ENCODE results near the gene HERC6.
"Not testable (repeated sequence)": the region's sequence is repeated elsewhere in the genome, so short reads cannot be mapped to it uniquely, and the experiment has no call there.

HERC6 gene

DNA sequence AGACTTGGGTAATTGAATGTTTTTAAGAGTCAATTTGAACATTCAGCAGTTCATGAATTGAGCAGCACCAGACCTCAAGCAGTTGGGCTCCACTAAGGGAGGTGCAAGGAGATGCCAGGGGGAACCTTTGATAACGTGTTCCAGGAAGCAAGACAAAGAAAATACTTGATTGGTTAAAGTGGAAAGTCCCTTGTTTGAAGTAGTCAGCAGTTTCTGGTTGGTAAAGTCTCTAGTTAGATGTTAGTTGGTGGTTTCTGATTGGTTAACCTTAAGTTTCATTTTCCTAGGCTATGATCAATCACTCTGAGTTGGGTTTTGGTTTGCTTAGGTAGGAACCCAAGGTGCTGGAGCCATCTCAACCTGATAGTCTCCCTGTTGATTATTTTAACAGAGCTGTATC lies 4.0 kb downstream of the HERC6 start:
- peak in 1 of 2 donors; percentile 28 for DNase-seq (ENCODE audit: extremely low read depth in 1 of 2, low read depth in 1 of 2)

DNA sequence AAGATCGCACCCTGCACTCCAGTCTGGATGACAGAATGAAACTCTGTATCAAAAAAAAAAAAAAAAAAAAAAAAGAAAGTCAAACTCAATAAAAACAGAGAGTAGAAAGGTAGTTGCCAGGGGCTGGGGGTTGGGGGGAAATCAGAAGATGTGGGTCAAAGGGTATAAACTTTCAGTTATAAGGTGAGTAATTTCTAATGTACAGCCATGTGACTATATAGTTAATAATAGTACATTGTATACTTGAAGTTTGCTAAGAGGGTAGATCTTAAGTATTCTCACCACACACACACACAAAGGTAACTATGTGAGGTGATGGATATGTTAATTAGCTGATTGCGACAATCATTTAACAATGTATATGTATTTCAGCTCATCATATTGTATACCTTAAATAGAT lies 11.5 kb downstream of the HERC6 start:
- DNase-seq (ENCODE audit: extremely low read depth in 1 of 2, low read depth in 1 of 2) = no peak

DNA sequence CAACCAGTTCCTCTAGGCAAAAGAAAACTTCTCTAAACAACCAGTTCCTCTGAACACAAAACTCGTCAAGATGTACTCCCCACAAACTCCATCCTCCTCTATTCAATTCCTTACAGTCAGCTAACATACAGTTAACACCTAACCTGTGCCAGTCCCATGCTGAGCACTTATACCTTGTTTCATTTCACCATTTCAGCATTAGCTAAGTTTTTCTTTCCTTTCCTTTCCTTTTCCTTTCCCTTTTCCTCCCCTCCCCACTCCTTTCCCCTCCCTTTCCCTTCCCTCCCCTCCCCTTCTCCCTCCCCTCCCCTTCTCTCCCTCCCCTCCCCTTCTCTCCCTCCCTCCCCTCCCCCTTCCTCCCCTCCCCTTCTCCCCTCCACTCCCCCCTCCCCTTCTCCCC lies 13.1 kb downstream of the HERC6 start:
- DNase-seq (ENCODE audit: extremely low read depth in 1 of 2, low read depth in 1 of 2) = no peak

DNA sequence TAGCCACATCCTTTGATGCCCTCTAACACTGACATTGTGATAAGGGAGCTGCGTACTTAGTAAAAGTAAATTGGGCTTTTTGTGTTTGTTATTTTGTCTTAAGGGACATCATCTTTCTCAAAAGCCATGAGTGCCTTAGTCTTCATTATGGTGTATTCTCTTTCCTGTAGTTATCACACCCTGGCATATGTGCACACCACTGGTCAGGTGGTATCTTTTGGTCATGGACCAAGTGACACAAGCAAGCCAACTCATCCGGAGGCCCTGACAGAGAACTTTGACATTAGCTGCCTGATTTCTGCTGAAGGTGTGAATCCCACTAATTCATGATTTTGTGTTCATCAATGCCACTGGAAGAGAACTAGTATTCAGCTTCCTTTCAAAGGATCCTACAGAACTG lies 18.0 kb downstream of the HERC6 start:
- no peak for DNase-seq (ENCODE audit: extremely low read depth in 1 of 2, low read depth in 1 of 2)

DNA sequence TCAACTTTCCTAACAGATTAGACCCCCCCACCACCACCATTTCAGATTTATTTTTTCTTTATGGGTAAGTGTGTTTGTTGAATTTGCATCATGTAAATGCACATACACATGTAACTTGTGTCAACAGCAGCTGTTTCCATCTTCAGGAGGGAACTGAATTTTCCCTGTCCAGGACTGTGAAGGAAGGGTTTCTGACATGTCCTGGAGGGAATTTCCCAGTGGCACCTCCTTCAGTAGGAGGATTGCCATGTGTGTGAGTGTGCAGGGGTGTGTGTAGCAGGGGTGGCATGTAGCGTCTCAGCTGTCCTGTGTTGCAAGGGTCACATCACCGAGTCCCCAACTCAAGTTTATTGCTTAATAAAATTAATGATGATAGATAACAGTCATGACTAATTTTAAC lies 19.7 kb downstream of the HERC6 start:
- no peak for DNase-seq (ENCODE audit: extremely low read depth in 1 of 2, low read depth in 1 of 2)

DNA sequence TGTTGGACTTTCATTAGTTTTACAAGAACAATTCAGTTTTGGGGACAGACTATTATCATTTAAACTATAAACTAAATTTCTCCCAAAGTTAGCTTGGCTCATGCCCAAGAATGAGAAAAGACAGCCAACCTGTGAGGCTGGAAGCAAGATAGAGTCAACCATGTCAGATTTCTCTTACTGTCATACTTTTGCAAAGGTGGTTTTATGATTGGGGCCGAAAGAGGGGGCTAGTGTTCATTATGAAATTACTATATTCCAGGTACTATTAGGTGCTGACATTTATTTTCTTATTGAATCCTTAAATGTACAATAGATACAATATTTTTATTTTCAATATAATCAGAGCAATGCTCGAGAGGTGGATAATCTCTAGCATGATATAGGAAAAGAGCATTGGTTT lies 30.6 kb downstream of the HERC6 start:
- no peak for DNase-seq (ENCODE audit: extremely low read depth in 1 of 2, low read depth in 1 of 2)

DNA sequence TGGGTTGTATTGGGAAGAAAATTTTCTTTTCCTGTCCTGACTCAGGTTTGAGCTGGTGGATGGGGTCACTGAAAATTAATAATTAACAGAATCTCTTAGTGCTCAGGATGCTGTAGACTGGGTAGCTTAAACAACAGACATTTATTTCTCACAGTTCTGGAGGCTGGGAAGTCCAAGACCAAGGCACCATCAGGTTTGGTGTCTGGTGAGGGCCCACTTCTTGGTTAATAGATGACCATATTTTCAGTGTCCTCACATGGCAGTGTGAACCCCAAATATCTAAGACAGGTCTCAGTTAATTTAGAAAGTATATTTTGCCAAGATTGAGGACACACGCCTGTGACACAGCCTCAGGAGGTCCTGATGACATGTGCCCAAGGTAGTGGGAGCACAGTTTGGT lies 31.1 kb downstream of the HERC6 start:
- no peak for DNase-seq (ENCODE audit: extremely low read depth in 1 of 2, low read depth in 1 of 2)

DNA sequence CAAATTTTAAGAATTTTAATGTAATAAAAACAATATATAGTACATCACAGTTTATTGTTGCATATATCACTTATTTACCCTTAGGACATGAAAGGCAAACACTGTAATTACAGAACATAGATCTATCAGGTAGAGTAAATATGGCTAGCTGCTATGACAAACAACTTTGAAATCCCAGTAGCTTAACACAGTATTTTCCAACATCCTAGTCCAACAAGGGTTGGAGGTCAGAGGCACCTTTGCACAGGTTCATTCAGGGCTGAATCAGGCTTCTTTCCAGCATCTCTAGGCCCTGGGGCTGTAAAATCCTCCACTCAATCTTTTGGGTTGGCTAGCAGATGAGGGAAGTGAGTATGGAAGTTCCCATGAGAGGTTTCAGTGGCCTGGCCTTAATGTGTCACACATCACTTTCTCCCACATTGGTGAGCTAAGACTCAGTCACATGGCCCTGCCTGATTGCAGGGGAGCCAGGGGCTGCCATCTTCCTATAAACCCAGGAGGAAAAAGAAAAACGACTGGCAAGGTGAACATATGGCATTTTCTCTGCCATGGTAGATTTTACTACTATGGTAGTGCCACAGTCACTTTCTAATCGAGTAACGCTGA lies 32.9 kb downstream of the HERC6 start:
- DNase-seq (ENCODE audit: extremely low read depth in 1 of 2, low read depth in 1 of 2) = no peak

DNA sequence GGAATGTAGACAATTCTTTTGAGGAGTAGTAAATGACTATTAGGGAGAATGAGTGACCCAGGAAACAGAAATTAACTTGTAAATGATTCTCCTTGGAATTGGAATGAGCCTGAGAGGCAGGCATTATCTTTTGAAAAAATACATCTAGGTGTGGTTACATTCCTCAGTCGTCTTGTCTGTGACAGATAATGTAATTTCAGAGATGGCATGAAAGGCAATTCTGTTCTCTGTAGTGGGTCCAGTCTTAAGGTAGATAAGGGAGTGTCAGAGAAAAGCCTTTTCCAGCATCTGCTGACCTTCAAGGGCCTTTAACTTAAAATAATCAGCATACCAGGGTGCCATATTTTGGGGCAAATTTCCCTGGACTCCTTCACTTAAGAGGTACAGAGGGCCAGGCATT lies 35.1 kb downstream of the HERC6 start:
- no peak for DNase-seq (ENCODE audit: extremely low read depth in 1 of 2, low read depth in 1 of 2)

DNA sequence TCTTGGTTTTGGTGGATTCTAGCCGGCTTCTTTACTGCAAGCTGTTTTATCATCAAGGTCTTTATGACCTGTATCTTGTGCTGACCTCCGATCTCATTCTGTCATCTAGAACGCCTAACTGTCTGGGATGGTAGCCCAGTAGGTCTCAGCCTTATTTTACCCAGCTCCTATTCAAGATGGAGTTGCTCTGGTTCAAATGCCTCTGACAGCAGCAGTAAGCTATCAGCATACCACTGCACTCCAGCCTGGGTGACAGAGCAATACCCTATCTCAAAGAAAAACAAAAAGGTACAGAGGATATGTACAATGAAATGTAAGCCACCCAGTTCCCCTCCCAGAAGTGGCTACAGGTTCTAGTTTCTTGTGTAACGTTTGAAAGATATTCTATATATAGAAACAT lies 36.1 kb downstream of the HERC6 start:
- DNase-seq (ENCODE audit: extremely low read depth in 1 of 2, low read depth in 1 of 2) = no peak

DNA sequence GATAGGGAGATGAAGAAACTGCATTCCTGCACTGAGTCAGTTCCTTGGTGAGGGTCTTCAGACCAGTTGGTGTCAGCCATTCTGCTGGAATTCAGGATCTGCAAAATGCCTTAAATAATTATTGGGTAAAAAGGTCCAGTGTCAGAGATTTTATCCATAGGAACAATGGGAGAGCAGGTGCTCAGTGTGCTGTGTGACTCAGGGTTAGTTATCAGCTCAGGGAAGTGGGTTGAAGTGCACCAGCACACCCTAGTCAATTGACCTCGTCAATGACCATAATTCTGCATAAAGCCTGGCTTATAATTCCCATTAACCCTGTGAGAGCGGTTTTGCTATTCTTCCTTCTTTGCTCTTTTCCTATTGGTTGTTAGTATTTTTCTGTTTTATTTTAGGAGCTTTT lies 37.3 kb downstream of the HERC6 start:
- DNase-seq (ENCODE audit: extremely low read depth in 1 of 2, low read depth in 1 of 2) = no peak

DNA sequence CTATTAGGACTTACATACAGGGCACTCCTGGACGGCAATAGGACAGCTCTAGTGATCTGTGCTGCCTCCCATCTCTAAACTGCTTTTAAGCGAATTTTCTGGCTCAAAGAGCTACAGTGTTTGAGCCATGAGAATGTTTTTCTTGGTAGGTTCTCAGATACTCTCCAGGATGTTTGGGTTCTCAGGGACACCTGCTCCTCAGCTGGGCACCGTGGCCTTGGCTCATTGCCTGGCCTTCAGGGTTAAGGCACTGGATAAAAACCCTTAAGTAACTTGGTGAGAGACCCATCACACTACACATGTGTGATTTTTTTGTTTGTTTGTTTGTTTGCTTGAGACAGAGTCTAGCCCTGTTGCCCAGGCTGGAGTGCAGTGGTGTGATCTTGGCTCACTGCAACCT lies 39.8 kb downstream of the HERC6 start:
- no peak for DNase-seq (ENCODE audit: extremely low read depth in 1 of 2, low read depth in 1 of 2)

DNA sequence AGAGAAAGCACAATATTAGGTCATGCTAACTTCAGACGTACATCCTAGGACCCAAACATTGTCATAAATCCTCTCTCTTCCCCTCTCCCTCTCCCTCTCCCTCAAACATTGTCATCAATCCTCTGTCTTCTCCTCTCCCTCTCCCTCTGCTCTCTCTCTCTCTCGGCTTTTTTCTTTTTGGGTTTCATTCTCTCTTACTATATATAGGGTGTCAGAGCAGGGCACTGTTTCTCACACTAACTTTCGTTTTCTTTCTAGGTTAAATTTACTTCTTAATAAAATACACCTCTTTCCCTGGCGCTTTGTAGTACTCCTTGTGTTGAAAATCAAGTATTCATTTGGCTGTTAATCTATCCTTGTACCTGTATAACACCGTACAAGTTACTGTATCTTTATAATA lies 41.2 kb downstream of the HERC6 start:
- no peak for DNase-seq (ENCODE audit: extremely low read depth in 1 of 2, low read depth in 1 of 2)

DNA sequence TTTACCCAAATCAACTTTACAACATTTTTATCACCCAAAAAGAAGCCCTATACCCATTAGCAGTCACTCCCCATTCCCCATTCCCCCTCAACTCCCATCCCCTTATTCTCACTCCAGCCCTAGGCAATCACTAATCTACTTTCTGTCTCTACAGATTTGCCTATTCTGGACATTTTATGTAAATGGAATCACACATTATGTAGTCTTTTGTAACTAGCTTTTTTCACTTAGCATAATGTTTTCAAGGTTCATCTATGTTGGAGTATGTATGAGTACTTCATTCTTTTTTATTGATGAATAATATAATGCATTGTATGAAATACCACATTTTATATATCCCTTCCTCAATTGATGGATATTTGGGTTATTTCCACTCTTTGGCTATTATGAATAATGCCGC lies 42.2 kb downstream of the HERC6 start:
- no peak for DNase-seq (ENCODE audit: extremely low read depth in 1 of 2, low read depth in 1 of 2)

DNA sequence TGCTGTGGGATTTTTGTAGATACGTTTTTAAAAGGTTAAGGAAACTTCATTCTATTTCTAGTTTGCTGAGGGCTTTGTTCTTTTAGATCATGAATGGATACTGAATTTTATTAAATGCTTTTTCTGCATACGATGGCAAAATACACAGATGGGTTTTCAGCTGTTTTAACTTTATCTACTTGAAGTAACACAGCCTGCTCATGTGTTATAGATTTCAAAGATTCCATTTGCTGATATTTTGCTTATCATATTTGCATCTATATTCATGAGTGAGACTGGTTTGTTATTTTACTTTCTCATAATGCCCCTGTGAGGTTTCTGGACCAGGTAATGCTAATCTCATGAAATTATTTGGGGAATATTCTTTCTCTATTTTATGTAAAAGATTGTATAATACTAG lies 43.8 kb downstream of the HERC6 start:
- no peak for DNase-seq (ENCODE audit: extremely low read depth in 1 of 2, low read depth in 1 of 2)

DNA sequence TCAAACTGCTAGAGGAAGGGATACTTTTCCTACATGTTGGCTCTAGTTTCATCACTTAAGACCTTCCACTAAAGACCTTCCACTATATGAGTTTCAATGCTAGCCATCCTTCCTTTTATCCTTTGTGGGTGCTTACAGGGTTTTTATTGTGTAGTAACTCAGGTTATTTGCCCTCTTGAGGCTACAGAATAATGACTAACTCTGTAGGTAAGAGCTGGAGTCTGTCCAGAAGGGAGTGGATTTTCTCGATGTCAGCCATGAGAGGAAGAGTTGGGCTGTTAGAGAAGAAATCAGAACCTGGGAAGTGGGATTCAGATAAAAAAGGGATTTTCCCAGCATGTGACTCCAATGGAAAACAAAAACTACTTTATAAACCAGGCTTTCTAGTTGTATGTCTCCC lies 50.7 kb downstream of the HERC6 start:
- DNase-seq (ENCODE audit: extremely low read depth in 1 of 2, low read depth in 1 of 2) = no peak

DNA sequence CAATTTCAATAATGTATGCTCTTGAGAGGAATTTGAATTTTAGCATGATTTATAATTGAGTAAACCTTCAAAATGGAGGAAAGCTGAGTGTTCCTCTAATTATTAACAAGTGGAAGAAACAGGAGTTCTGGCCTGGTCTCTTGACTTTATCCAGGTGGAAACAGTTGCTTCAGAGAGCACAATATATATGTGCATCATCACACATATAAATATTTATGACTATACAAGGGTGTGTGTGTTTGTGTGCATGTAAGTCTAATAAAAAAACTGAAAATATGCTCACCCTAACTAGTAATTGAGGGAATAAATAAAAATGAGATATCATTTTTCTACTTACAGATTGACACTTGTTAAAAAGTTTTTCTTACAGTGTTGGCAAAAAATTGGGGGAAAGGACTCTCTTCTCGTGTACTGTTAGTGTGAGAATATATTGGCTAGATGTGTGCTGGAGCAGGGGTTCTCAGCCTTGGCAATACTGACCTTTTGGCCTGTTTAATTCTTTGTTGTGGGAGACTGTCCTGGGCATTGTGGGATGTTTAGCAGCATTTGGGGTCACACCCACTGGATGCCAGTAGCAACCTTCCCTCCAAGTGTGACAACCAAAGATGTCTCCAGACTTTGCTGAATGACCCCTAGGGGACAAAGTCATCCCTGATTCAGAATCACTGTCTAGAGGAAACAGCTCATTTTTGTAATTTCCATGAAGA lies 57.5 kb downstream of the HERC6 start:
- no peak for DNase-seq (ENCODE audit: extremely low read depth in 1 of 2, low read depth in 1 of 2)

DNA sequence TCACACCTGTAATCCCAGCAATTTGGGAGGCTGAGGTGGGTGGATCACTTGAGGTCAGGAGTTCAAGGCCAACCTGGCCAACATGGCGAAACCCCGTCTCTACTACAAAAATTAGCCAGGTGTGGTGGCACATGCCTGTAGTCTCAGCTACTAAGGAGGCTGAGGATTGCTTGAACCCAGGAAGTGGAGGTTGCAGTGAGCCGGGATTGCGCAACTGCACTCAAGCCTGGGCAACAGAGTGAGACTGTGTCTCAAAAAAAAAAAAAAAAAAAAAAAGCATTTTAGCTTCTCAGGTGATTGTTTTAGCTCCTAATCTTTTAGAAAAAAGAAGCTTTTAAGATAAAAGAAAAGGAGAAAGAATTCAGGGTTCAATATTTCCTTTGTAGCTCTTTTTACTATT lies 59.2 kb downstream of the HERC6 start:
- DNase-seq (ENCODE audit: extremely low read depth in 1 of 2, low read depth in 1 of 2) = not testable (repeated sequence)

DNA sequence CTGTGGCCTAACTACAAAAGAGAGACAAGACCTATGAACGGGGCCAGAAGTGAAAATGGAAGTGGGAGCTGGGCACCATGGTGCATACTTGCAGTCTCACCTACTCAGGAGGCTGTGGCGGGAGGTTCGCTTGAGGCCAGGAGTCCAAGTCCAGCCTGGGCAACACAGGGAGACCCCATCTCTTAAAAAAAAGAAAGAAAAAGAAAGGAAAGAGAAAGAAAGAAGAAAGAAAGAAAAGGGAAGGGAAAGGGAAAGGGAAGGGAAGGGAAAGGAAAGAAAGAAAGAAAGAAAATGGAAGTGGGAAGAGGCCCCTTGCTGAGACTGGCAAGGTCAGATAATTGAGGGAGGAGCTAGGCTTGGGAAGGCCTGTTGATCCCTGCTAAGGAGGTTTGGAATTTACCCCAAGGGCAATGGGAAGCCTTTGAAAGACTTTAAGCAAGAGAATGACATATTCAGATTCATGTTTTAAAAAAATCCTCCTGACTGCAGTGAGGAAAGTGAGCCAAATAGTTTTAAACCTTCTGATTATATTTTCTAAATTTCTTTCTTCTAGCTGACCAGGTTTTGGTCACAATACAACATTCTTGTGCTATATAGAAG lies 60.6 kb downstream of the HERC6 start:
- DNase-seq (ENCODE audit: extremely low read depth in 1 of 2, low read depth in 1 of 2) = no peak

DNA sequence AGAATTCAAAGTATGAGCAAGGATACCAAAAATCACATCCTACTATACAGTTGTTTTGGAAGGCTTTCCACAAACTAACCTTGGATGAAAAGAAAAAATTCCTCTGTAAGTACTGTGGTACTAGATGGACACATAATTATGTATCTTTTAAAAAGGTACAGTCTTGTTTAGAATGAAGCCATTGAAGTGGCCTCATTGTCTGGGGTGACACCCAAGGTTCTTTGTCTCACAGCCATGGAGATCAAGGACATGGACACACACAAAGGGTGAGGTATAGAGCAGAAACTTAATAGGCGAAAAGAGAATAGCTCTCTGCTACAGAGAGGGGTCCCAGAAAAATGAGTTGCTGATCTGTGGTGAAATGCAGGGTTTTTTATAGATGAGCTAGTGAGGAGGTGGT lies 61.5 kb downstream of the HERC6 start:
- DNase-seq (ENCODE audit: extremely low read depth in 1 of 2, low read depth in 1 of 2) = no peak

DNA sequence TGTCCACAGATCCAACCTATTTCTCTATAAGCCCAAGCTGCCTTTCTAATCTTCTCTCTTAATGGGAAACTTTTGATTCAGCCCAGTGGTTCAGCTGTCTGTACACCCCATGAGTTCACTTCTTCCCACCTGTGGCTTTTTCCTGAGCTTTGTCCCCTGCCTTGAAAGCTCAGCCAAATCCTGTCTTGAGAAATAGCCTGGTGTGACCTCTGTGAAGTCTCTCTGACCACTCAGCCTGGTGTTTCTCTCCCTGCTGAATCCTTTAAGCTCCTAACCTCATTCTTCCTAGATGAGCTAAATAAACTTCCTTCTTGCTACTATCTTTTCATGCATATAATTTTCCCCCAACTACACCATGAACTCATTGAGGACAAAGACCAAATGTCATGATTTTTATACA lies 63.0 kb downstream of the HERC6 start:
- no peak for DNase-seq (ENCODE audit: extremely low read depth in 1 of 2, low read depth in 1 of 2)

DNA sequence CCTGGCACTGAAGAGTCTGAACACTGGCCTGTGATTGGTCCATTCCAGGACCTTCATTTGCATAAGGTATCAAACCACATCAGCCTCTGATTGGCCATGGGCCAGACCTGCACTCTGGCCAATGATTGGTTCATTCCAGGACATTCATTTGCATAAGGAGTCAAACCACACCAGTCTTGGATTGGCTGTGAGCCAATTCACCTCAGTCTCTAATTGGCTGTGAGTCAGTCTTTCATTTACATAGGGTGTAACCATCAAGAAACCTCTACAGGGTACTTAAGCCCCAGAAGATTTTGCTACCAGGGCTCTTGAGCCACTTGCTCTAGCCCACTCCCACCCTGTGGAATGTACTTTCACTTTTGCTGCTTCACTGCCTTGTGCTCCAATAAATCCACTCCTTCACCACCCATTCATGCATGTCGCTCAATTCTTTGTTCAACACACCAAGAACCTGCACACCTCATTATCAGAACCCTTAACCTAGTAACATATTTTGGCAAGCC lies 64.1 kb downstream of the HERC6 start:
- DNase-seq (ENCODE audit: extremely low read depth in 1 of 2, low read depth in 1 of 2) = no peak
